Gastroesophageal sphincter (tissue), 4 donors: Measurements from ENCODE around the gene CCNYL1. TPM values are rescaled to one million over a fixed set of nuclear protein-coding genes. Genes with fewer than 3 reads are reported as not detected.

Source experiments
- ATAC-seq: fragments of 150-250 bp; one replicate; pipeline ENCODE4 v1.9.1; 2016; ENCODE audit warnings: mild to moderate bottlenecking, moderate library complexity
- H3K27ac ChIP-seq, 4 donors: fragments of 200-600 bp; sonication (generic) in 3 of 4; 1 replicate in 3 of 4; 2 replicates in 1 of 4; pipeline ENCODE4 v1.5.1; 2016 to 2019
- H3K27me3 ChIP-seq: fragments of 200-600 bp; sonication (generic); one replicate; pipeline ENCODE4 v1.5.1; 2019
- H3K36me3 ChIP-seq, 2 donors: fragments of 200-600 bp; sonication (generic); one replicate each; pipeline ENCODE4 v1.5.1; 2019; ENCODE audit warnings: control low read depth in 1 of 2
- H3K4me1 ChIP-seq, 3 donors: fragments of 200-600 bp; sonication (generic); 1 replicate in 2 of 3; 2 replicates in 1 of 3; pipeline ENCODE4 v1.5.1; 2016 to 2019; ENCODE audit warnings: control low read depth in 2 of 3
- H3K4me3 ChIP-seq, 2 donors: fragments of 200-600 bp; sonication (generic); one replicate each; pipeline ENCODE4 v1.5.1; 2019; ENCODE audit warnings: mild to moderate bottlenecking in 1 of 2, moderate library complexity in 1 of 2
- H3K9me3 ChIP-seq, 3 donors: fragments of 200-600 bp; sonication (generic); one replicate each; pipeline ENCODE4 v1.5.1; 2017 to 2019; ENCODE audit warnings: control low read depth in 2 of 3
- CTCF ChIP-seq, 4 experiments: fragments of 200-600 bp in 2 of 4; fragments of 450-650 bp in 2 of 4; sonication (generic) in 1 of 4; IDR thresholded peaks; one replicate each; pipeline ENCODE4 v1.5.1; 2017 to 2019; ENCODE audit warnings: antibody characterized with exemption in 4 of 4, mild to moderate bottlenecking in 2 of 4, moderate library complexity in 2 of 4
- EP300 ChIP-seq: sonication (generic); formaldehyde crosslinking; IDR thresholded peaks from one replicate; pipeline ENCODE4 v1.6.1; 2017; ENCODE audit warnings: antibody characterized with exemption, mild to moderate bottlenecking
- POLR2A ChIP-seq, 2 donors: fragments of 450-650 bp; IDR thresholded peaks; one replicate each; pipeline ENCODE4 v1.6.1; 2017; ENCODE audit warnings: antibody characterized with exemption in 2 of 2, mild to moderate bottlenecking in 2 of 2, moderate library complexity in 1 of 2
- POLR2AphosphoS5 ChIP-seq: sonication (generic); formaldehyde crosslinking; IDR thresholded peaks from one replicate; pipeline ENCODE4 v1.6.1; 2017; ENCODE audit warnings: antibody characterized with exemption
- WGBS, 2 donors: methylation state at CpG; one replicate each; pipeline ENCODE4 v1.1.5; 2018; ENCODE audit warnings: low coverage in 1 of 2; 5-methylcytosine and 5-hydroxymethylcytosine counted together
- total RNA-seq, 4 donors: library from RNA; depleted of rRNA; stranded (reverse); fragments of >200 nt; gene quantifications; one replicate each; pipeline ENCODE4 v1.1.0, GENCODE V29; 2016

The CCNYL1 gene
- 10 to 100 TPM; 11.0 to 20.9 (median 11.9) TPM for total RNA-seq

DNA sequence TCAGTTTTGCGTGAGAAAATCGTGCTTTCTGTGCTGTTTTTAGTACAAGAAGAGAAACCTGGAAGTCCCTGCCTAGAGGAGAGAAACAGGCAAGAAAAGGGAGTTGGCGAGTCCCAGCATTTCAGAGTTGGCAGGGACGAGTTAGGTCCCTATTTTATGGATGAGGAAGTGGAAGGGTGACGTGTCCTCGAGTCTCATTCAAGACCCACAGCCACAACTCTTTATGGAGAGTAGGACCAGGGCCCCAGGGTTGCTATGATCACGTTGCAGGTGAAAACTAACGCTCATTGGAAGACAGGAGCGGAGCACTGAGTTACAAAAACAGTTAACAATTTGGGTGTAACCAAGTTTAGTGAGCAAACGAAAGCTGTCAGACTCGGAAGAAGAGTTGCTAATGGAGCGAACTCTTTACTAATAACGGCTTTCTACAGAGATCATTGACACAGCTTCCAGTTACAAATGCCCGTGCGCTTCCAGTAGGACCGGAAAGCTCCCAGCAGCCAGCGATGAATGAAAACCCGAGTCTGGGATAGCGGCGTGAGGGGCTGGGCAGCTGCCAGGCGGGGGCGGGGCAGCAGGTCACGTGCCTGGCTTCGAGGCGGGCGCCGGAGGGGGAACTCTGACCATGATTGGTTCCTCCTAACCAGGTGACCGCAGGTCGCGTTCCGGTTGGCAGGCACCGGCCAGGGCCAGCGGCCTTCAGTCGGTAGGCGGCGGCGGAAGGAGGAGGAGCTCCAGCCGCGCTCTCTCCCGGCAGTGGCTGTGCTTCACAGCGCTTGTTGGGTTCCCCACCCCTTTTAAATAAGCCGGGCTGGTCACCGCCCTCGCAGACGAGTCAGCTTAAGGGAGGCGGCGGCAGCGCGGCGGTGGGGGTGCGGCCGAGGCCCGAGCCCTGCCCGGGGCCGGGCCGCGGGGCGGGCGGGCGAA, at the start of gene CCNYL1:
Gene CCNYL1 (plus strand): TSS at position 827 of the 927 bp plus-strand sequence. CDS start 257 bp downstream, outside the sequence.
- H3K36me3 ChIP-seq: no peaks in the 10 kb centered on the region
- no peaks in the 10 kb centered on the region for H3K27me3 ChIP-seq
- ATAC-seq: peak; percentile 99
- TF ChIP-seq POLR2AphosphoS5 (peak; percentile 90), POLR2A (IDR thresholded peaks at IDR 0.05) (peak; percentile 61 to 82), EP300 (no peak), CTCF (IDR thresholded peaks at IDR 0.05) (peak in 2 of 4 experiments; percentile 56 to 66)
- no peaks in the 10 kb centered on the region for H3K9me3 ChIP-seq
- peaks cover 0 to 25% (median 6%) of the 10 kb centered on the region in 3 donors for H3K4me1 ChIP-seq
- H3K4me3 ChIP-seq: peak within 1 kb of the TSS; percentile 89 to 95
- 0 to 1% methylated on average over 8 to 19 of the region's 60 CpGs for WGBS, 2 donors
- peak within 1 kb of the TSS; percentile 88 to 97 (median 94) for H3K27ac ChIP-seq

DNA sequence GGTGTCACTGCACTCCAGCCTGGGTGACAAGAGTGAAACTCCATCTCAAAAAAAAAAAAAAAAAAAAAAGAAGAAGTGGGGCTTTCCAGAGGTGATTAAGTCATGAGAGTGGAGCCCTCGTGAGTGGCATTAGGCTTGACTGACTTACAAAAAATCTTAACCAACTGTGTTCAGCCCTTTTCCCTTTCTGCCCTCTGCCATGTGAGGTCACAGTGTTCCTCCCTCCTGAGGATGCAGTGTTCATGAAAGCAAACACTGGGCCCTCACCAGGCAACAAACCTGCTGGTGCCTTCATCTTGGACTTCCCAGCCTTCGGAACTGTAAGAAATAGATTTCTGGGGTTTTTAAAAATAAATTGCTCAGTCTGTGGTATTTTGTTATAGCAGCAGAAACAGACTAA, 49.2 kb upstream of the CCNYL1 start:
- ATAC-seq: no peak
- Histone ChIP-seq H3K36me3 (no peaks in the 10 kb centered on the region), H3K9me3 (no peaks in the 10 kb centered on the region), H3K4me3 (no peak overlapping the region), H3K27me3 (no peaks in the 10 kb centered on the region), H3K27ac (no peak overlapping the region), H3K4me1 (no peaks in the 10 kb centered on the region)
- WGBS, 2 donors: no CpG with 5 or more reads among the region's 2 CpGs
- TF ChIP-seq POLR2A (IDR thresholded peaks at IDR 0.05): no peak
- no peak for TF ChIP-seq EP300
- no peak for TF ChIP-seq POLR2AphosphoS5
- TF ChIP-seq CTCF (IDR thresholded peaks at IDR 0.05): no peak

DNA sequence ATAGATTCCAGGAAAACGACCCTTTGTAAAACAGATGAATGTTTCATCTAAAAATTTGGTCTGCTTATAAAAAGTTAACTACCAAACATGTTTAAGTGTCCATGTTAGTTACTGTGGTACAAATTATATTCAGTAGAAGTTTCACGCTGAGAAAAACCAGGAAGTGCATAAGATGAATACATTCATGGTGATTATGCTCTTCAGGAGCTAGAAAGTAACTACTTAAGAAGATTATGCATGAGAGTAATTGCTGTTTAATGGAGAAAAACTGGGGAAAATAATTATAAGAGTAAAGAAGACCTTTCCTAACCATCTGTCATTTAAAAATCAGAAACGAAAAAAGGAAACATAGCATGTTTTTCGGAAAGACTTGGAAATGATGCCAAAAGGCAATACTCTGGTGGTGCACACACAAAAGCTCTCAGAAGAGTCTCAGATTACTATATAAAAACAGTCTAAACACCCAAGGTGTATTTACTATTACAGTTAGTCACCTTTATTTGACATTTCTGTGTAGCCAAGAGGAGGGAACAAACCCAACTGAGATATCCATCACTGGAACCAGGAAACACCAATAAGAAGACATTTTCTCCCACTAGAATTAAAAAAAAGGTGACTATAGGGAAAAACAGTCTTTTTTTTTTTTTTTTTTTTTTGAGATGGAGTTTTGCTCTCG, 47.4 kb upstream of the CCNYL1 start:
- H3K4me3 ChIP-seq: no peak overlapping the region
- no peaks in the 10 kb centered on the region for H3K36me3 ChIP-seq
- 34 to 39% methylated on average over 4 to 5 of the region's 5 CpGs for WGBS, 2 donors
- no peaks in the 10 kb centered on the region for H3K4me1 ChIP-seq
- no peak overlapping the region for H3K27ac ChIP-seq
- no peaks in the 10 kb centered on the region for H3K9me3 ChIP-seq
- no peak for ATAC-seq
- TF ChIP-seq CTCF (IDR thresholded peaks at IDR 0.05) (no peak), EP300 (no peak), POLR2A (IDR thresholded peaks at IDR 0.05) (no peak), POLR2AphosphoS5 (no peak)
- H3K27me3 ChIP-seq: no peaks in the 10 kb centered on the region

DNA sequence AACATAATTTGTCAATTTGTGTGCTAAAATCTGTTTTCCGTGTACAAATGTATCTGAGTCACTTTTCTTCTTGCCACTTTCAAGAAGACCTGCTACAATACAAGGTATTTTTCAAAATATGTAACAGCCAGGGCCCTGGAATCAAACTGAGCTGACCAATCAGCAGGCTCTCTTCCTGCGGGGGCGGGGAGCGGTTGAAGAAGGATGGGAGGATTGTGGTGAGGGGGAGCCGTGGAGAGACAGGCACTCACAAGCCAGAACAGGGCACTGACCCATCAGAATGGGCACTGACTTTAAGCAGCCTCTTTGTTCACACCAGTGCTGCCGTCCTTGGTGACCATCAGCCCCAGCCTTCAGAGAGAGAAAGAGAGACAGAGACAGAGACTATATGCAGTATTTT, 40.6 kb upstream of the CCNYL1 start:
- Histone ChIP-seq H3K27me3 (no peaks in the 10 kb centered on the region), H3K9me3 (no peaks in the 10 kb centered on the region), H3K4me1 (no peaks in the 10 kb centered on the region), H3K4me3 (no peak overlapping the region), H3K36me3 (no peaks in the 10 kb centered on the region), H3K27ac (no peak overlapping the region)
- 35 to 60% methylated on average over 2 to 6 of the region's 6 CpGs for WGBS, 2 donors
- TF ChIP-seq POLR2A (IDR thresholded peaks at IDR 0.05) (no peak), POLR2AphosphoS5 (no peak), EP300 (no peak), CTCF (IDR thresholded peaks at IDR 0.05) (no peak)
- ATAC-seq: no peak
